Endothelial cell (in vitro differentiated cells): Measurements from ENCODE around the gene PTX3. TPM values are rescaled to one million over a fixed set of nuclear protein-coding genes. Genes with fewer than 3 reads are reported as not detected.

Experiments used
- DNase-seq: peaks from one replicate; pipeline ENCODE4 v3.0.0; 2021; ENCODE audit warnings: low spot score
- H3K27ac Mint-ChIP-seq: one replicate; pipeline ENCODE4 v1.8.0; 2021; ENCODE audit warnings: mixed read lengths, inconsistent platforms; ENCODE audit not compliant: unreplicated experiment
- H3K27me3 Mint-ChIP-seq: one replicate; pipeline ENCODE4 v1.8.0; 2021; ENCODE audit warnings: mild to moderate bottlenecking, moderate library complexity, mixed read lengths, inconsistent platforms; ENCODE audit not compliant: unreplicated experiment
- H3K36me3 Mint-ChIP-seq: one replicate; pipeline ENCODE4 v1.8.0; 2021; ENCODE audit warnings: mild to moderate bottlenecking, low read depth, mixed read lengths, inconsistent platforms; ENCODE audit not compliant: unreplicated experiment
- H3K4me1 Mint-ChIP-seq: one replicate; pipeline ENCODE4 v1.8.0; 2021; ENCODE audit warnings: mild to moderate bottlenecking, mixed read lengths, inconsistent platforms; ENCODE audit not compliant: unreplicated experiment
- H3K4me3 Mint-ChIP-seq: one replicate; pipeline ENCODE4 v1.8.0; 2021; ENCODE audit warnings: mild to moderate bottlenecking, mixed read lengths, inconsistent platforms; ENCODE audit not compliant: unreplicated experiment
- H3K9me3 Mint-ChIP-seq: one replicate; pipeline ENCODE4 v1.8.0; 2021; ENCODE audit warnings: mixed read lengths, inconsistent platforms; ENCODE audit not compliant: unreplicated experiment
- total RNA-seq: library from RNA; stranded (reverse); fragmentation: NEBNext Ultra II Directional; extraction: Animal tissue kit (Norgen Biotek cat#: 25700); gene quantifications from one replicate; pipeline ENCODE4 v1.2.1, GENCODE V29; 2021; ENCODE audit not compliant: unreplicated experiment
- TF ChIP-seq, protein P1 (sequence below): fragments of 200-600 bp; sonication (generic); IDR thresholded peaks from one replicate; pipeline ENCODE4 v1.5.0; 2021; ENCODE audit warnings: antibody characterized with exemption; ENCODE audit not compliant: unreplicated experiment

The PTX3 gene
- total RNA-seq, 1 donor from 2014 or later, result 0.13 TPM

GRCh38 chr3:157392104-157392503 is 44.5 kb upstream of the PTX3 start:
- H3K36me3 Mint-ChIP-seq, result no peaks in the 10 kb centered on the region
- no peak overlapping the region for H3K27ac Mint-ChIP-seq
- TF ChIP-seq, protein P1, sequence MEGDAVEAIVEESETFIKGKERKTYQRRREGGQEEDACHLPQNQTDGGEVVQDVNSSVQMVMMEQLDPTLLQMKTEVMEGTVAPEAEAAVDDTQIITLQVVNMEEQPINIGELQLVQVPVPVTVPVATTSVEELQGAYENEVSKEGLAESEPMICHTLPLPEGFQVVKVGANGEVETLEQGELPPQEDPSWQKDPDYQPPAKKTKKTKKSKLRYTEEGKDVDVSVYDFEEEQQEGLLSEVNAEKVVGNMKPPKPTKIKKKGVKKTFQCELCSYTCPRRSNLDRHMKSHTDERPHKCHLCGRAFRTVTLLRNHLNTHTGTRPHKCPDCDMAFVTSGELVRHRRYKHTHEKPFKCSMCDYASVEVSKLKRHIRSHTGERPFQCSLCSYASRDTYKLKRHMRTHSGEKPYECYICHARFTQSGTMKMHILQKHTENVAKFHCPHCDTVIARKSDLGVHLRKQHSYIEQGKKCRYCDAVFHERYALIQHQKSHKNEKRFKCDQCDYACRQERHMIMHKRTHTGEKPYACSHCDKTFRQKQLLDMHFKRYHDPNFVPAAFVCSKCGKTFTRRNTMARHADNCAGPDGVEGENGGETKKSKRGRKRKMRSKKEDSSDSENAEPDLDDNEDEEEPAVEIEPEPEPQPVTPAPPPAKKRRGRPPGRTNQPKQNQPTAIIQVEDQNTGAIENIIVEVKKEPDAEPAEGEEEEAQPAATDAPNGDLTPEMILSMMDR, result no peak
- no peaks in the 10 kb centered on the region for H3K4me1 Mint-ChIP-seq
- H3K27me3 Mint-ChIP-seq, result no peaks in the 10 kb centered on the region
- DNase-seq, result no peak
- H3K9me3 Mint-ChIP-seq, result no peaks in the 10 kb centered on the region
- no peak overlapping the region for H3K4me3 Mint-ChIP-seq

DNA sequence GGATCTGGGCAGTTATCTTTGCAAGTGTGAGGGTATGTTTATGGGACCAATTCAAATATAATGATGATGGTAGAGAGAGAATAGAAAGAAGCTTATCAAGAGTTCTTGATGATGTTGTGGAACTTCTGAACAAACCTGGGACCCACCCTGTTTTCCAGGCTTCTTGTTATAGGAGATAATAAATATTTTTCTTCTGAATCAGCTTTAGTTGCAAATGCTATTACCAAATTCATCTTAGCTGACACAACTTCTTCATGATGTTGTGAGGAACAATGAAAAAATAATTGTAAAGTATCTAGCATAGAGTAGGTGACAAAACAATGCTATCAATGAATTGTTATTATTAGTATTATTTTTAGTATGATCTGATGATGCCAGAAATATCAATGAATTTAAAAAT is 43.5 kb upstream of the PTX3 start:
- no peaks in the 10 kb centered on the region for H3K27me3 Mint-ChIP-seq
- H3K9me3 Mint-ChIP-seq, result no peaks in the 10 kb centered on the region
- no peaks in the 10 kb centered on the region for H3K4me1 Mint-ChIP-seq
- DNase-seq, result no peak
- H3K27ac Mint-ChIP-seq, result no peak overlapping the region
- no peaks in the 10 kb centered on the region for H3K36me3 Mint-ChIP-seq
- no peak overlapping the region for H3K4me3 Mint-ChIP-seq
- TF ChIP-seq, protein P1, result no peak

DNA sequence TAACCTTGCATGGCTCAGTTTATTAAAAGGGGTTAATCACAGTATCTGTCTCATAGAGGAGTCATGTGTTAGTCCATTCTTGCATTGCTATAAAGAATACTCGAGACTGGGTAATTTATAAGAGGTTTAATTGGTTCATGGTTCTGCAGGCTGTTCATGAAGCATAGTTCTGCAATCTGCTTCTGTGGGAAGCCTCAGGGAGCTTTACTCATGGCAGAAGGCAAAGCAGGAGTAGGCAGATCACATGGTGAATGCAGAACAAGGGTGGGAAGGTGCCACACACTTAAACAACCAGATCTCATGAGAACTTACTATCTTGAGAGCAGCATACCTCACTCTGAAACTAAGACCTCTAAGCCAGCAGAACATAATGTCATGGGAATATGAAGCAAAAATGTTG is 42.2 kb upstream of the PTX3 start:
- H3K27ac Mint-ChIP-seq, result no peak overlapping the region

GRCh38 chr3:157398598-157398997 is 38.1 kb upstream of the PTX3 start:
- no peak for DNase-seq
- Mint-ChIP-seq H3K27ac (no peak overlapping the region), H3K4me1 (peaks cover 5% of the 10 kb centered on the region), H3K36me3 (no peaks in the 10 kb centered on the region), H3K4me3 (no peak overlapping the region), H3K27me3 (peaks cover 1% of the 10 kb centered on the region), H3K9me3 (no peaks in the 10 kb centered on the region)
- TF ChIP-seq, protein P1, result no peak

More for the DNA sequence above, 42.2 kb upstream of the PTX3 start:
- Mint-ChIP-seq H3K9me3 (no peaks in the 10 kb centered on the region), H3K4me3 (no peak overlapping the region), H3K36me3 (no peaks in the 10 kb centered on the region), H3K4me1 (no peaks in the 10 kb centered on the region), H3K27me3 (no peaks in the 10 kb centered on the region)
- TF ChIP-seq, protein P1, result no peak
- DNase-seq, result no peak

DNA sequence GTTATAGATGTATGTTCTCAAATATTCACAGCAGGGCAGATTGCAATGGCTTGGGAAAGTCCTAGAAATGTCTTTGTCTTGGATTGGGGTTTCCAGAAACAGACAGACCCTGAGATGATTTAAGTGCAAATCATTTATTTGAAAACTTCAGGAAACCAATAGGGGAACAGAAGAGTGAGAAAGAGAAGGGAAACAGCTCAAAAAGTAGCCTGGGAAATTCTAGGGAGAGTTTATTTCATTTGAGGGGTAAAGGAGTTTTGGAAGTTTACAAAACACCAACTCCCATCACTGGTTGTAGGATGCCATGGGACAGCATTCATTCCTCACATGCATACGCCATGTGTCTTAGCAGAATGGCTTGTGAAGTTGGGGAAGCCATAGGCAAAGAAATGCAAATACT is 32.3 kb upstream of the PTX3 start:
- no peak overlapping the region for H3K27ac Mint-ChIP-seq
- DNase-seq, result no peak
- H3K27me3 Mint-ChIP-seq, result peaks cover 1% of the 10 kb centered on the region
- H3K36me3 Mint-ChIP-seq, result no peaks in the 10 kb centered on the region
- H3K9me3 Mint-ChIP-seq, result no peaks in the 10 kb centered on the region
- TF ChIP-seq, protein P1, result no peak
- H3K4me1 Mint-ChIP-seq, result peaks cover 28% of the 10 kb centered on the region
- no peak overlapping the region for H3K4me3 Mint-ChIP-seq
